Activated CD8-positive, alpha-beta memory T cell treated with anti-CD3 and anti-CD28 coated beads, Interleukin-2, amount 50 U/mL, for 24 hours (primary cell): ENCODE data around the gene EME2.
"Not testable (repeated sequence)": the region's sequence is repeated elsewhere in the genome, so short reads cannot be mapped to it uniquely, and the experiment has no call there.

Source experiments
- DNase-seq: peaks from one replicate; pipeline ENCODE4 v3.0.0-alpha.2; 2020; ENCODE audit errors: extremely low read depth

The EME2 gene, protein sequence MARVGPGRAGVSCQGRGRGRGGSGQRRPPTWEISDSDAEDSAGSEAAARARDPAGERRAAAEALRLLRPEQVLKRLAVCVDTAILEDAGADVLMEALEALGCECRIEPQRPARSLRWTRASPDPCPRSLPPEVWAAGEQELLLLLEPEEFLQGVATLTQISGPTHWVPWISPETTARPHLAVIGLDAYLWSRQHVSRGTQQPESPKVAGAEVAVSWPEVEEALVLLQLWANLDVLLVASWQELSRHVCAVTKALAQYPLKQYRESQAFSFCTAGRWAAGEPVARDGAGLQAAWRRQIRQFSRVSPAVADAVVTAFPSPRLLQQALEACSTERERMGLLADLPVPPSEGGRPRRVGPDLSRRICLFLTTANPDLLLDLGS

DNA sequence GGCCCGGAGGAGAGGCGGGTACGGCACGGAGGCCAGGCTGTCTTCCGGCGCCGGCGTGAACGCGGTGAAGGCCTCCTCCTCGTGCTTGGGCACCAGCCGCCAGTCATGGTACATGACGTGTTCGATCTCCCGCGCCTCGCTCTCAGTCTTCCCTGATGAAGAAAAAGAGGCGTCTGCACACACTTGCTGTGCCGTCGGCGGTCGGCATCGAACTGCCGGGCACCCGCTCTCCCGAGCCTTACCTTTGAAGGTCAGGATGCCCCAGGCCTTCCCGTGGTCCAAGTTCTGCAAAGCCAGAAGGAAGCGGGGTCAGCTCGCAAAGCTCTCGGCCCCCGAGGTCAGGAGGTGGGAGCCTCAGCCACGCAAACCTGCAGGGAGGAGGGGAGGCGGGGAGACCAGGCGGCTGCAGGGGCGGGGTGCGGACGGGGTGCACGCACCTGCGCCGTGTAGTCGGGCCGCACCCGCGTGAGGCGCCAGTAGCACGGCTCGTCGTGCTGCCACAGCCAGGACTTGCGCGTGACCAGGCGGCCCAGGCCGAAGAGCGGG is at the start of gene EME2:
TSS of gene EME2 (plus strand) at position 449 of the 546 bp plus-strand sequence. CDS start 418 bp downstream, outside the sequence.
- DNase-seq = no peak

DNA sequence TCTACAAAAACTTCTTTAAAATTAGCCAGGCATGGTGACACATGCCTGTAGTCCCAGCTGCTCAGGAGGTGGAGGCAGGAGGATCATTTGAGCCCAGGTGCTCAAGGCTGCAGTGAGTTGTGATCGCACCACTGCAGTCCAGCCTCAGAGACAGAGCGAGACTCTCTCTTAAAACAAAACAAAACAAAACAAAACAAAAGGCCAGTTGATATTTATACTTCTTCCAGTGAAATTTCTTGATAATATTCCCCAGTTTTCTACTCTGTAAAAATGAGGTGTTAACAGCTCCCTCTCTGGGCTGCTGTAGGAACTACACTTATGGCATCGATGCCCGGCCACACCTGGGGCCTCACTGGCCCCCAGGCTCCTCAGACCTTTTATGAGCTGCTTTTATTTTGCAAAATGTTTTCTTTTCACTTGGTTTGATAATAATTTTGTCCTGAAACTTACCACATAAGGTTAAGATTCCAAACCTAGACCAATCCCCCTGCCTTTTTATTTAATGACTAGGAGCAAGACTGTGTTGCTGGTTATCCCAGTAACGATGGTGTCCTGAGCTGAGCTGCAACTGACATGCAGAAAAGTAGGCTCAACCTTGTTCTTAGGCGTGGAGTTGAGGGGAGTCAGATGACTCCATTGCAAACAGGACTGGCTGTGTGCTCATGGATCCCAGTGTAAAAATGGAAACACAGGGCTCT is 49.0 kb upstream of the EME2 start:
- no peak for DNase-seq

DNA sequence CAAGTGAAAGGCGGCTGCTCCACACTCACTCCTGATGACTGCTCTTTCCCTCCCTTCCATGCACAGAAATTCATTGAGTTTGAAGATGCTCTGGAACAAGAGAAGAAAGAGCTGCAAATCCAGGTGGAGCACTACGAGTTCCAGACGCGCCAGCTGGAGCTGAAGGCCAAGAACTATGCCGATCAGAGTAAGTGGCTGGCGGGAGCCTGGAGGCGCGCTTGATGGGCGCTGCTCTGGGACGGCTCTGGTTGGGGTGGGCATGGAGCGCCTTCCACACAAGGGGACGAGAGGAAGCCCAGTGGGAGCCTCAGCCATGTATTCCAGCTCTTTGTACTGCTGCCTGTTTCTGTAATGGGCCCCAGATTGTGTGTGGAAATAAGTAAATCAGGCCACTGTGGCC is 48.1 kb upstream of the EME2 start:
- DNase-seq = no peak

DNA sequence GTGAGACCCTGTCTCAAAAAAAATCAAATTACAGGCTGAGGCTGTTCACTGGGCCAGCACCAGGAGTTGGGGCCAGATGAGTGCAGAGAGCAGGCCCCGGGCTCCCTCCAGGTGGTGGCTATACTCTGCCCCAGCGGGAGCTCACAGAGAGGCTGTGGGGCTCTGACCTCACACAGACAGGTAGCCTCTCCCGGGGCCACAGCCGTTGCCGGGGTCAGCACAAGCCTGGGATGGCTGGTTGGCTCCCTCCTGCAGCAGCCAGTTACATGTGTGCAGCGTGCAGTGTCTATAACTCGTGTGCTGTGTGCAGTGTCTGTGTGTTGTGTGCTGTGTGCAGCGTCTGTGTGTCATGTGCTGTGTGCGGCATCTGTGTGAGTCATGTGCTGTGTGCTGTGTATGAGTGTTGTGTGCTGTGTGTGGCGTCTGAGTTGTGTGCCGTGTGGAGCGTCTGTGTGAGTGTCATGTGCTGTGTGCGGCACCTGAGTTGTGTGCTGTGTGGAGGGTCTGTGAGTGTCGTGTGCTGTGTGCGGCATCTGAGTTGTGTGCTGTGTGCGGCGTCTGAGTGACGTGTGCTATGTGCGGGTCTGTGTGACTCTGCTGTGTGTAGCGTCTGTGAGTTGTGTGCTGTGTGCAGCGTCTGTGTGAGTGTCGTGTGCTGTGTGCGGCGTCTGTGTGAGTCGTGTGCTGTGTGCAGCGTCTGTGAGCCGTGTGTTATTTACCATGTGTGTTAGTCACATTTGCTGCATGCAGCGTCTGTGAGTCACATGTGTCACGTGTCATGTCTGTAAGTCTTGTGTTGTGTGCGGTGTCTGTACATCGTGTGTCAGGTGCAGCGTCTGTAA is 45.7 kb upstream of the EME2 start:
- no peak for DNase-seq

DNA sequence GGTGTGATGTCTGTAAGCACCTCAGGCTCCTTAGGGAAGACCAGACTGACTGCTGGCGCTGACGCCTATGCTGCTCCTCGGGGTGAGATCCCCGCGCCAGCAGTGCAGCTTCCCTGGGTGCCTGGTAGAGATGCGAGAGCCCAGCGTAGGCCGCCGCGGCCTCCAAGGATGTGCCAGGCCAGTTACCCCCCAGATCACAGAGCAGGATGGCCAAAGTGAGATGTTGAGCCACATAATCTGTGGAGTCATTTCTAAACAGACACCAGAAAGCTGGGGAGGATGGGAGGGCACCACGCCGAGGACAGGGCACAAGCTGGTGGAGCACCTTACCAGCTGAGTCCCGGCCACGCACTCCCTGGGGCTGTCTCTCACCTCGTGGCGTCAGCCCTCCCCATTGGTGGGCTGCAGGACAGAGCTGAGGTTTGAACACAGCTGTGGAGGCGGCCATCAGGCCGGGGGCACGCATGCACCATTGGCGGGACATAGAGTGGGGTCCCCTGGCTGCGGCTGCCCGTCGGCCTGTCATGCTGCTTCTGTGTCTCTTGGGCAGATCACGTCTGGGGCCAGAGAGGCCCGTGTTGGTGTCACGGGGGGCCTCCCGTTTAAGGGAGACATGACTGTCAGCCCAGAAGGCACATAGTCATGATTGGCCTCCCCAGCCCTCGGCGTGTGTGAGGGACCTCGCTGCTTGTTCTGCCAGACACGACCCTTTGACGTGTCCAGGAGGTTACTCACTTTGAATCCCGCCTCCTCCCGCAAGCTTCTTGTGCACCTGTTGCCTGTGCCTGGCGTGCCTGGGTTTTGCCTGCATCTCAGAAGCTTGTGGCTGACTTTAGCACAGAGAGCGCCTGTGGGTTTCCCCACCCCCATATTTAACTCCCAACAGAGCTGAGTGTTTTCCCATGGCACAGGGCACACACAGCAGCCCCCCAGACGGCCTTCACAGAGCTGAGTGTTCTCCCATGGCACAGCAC is 44.7 kb upstream of the EME2 start:
- no peak for DNase-seq

DNA sequence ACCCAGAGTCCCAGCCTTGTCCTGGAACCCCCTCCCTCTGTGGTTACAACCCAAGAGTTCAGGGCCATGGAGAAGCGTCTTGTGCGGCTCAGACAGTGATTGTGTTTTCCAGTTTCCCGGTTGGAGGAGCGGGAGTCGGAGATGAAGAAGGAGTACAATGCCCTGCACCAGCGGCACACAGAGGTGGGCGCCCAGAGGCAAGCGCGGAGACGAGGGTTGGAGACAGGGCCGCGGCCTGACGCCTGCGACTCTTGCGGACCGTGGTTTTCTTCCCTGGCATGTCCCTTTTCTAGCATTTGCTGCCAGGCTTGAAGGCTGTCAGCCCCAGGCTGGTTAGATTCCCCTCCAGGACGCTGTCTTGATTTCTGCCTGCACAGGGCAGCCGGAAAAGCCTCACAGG is 43.6 kb upstream of the EME2 start:
- no peak for DNase-seq

DNA sequence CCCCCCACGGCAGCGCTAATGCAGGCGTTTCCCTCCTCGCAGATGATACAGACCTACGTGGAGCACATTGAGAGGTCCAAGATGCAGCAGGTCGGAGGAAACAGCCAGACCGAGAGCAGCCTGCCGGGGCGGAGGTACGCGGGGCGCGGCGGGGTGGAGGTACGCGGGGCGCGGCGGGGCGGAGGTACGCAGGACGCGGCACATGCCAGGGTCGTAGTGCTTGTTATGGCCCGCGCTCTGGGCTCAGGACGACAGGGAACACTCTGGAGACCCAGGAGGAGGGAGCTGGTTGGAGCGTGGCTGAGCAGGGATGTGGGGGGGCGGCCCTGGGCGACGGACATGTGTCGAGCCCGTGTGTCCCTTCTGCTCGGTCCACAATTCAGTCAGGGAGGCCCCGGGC is 43.2 kb upstream of the EME2 start:
- DNase-seq = no peak

DNA sequence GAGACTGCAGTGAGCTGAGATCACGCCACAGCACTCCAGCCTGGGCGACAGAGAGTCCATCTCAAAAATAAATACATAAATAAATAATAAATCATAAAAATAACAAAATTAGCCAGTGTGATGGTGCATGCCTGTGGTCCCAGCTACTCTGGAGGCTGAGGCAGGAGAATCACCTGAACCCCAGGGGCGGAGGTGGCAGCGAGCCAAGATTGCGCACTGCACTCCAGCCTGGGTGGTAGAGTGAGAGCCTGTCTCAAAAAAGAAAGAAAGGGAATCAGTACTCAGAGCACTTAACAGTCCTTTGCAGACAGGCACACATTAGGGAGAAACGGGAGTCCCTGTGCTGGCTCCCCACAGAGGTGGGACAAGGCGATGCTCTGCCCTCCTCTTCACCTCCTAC is 41.5 kb upstream of the EME2 start:
- DNase-seq = no peak

DNA sequence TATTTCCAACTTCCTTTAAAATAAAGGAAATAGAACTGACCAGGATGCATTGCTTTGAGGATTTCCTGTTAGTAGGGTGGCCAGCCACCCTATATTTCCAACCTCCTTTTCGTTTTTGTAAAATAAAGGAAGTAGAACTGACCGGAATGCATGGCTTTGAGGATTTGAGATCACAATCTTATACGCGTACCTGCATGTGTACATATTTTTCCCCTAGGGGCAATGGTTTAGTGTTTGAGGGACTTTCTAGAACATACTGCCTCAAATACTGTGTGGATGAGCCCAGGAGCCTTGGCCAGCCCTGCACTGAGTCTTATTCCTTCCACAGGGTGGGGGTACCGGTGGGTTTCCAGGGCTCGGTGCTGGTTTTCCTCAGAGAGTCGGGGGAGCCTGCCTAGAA is 41.0 kb upstream of the EME2 start:
- no peak for DNase-seq

DNA sequence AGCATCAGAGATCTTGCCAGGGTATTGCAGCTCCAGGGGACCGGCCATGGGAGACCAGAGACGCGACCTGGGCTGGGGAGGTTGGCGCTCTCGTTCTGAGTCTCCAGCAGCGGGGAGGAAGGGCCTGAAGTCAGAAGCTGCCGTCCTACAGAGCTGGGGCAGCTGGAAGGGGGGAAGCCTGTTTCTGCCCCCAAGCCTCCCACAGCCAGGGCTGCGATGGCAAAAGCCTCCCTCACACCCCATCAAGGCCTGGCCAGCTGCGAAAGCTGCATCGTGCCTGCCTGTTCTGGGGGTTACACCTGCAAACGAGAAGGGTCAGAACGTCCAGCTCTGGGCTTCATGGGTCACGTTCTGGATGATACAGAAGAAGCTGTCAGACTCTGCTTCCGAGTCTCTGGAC is 40.5 kb upstream of the EME2 start:
- no peak for DNase-seq

DNA sequence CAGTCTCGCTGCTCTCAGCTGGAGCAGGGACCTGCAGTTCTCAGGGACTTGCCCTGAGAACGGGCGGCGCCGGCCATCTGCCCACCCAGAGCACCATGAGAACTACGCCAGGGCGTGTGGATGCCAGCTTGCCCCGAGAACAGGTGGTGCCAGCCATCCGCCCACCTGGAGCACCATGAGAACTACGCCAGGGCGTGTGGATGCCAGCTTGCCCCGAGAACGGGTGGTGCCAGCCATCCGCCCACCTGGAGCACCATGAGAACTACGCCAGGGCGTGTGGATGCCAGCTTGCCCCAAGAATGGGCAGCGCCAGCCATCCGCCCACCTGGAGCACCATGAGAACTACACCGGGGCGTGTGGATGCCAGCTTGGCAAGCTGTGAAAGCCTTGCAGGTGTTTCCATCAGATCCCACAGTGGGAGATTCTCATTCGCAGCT is 40.0 kb upstream of the EME2 start:
- DNase-seq = not testable (repeated sequence)

DNA sequence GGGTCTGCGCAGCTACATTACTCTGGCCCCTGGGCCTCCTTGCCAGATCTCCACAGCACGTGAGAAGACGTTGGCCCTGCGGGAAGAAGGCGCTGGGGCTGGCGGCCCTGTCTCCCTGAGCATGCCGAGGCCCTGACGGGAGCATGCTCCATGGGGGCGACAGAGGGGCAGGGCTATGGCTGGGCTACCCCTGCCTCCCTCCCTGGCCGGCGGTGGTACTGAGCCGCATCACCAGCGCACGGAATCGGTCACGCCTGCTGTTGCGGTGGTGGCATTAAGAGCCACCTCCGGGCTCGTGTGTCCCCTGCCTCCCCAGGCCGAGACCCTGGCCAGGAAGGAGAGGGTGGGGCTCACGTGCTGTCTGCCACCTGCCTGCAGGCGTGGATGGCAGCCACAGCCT is 38.5 kb upstream of the EME2 start:
- DNase-seq = no peak

DNA sequence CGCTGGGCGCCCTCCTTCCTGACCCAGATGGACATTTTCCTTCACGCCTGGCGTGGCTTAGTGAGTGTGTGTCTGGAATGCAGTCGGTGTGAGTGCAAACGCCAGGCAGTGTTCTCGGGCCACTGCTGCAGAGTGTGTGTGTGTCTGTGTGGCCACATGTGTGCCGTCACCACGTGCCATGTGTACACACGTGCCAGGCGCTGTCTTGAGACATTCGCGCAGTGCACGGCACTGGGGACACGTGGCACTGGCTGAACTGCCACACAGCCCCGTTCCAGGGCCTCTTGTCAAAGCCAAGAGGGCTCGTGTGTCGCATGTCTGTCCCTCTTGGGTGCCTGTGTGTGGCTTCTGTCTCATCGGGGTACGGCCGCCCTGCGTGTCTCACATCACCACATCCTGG is 37.8 kb upstream of the EME2 start:
- no peak for DNase-seq

DNA sequence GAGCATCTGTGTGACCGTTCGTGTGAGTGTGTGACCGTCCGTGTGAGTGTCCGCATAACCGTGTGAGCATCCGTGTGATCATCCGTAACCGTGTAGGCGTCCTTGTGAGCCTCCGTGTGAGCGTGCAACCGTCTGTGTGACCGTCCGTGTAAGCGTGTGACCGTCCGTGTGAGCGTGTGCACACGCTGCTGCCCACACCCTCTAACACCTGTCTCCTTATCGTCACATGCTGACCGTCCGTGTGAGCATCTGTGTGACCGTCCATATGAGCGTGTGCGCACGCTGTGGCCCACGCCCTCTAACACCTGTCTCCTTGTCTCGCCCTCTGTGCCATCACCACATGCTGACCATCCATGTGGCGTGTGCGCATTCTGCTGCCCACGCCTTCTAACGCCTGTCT is 32.4 kb upstream of the EME2 start:
- no peak for DNase-seq

DNA sequence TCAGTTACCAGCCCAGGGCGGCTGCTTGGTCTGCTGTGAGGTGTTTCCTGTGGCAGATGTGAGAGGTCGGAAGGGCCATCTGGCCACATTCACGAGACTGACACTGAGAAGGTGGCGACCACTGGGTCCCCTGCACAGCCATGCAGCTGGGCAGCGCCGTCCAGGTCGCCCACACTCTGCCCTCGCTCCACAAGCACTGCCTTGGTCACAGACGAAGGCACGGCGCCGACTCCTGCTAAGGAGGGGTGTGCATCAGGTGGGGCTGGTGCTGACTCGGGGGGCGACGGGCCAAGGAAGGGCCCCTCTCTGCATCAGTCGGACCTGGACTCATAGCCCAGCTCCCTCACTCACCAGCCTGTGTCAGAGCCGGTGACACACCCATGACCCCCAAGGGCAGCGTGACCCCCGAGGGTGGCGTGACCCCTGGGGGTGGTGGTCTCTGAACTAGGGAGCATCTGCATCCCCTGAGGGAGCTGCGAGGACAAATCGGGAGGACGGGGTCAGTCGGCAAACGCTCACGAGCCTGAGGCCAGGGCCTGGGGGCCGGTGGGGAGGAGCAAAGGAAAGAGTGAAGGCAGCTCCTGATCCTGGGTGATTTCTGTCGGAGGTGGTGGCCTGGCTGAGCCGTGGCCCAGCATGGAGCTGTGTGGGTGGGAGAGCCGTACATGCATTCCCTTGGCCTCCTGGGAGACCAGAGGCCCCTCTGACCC is 31.7 kb upstream of the EME2 start:
- DNase-seq = no peak

DNA sequence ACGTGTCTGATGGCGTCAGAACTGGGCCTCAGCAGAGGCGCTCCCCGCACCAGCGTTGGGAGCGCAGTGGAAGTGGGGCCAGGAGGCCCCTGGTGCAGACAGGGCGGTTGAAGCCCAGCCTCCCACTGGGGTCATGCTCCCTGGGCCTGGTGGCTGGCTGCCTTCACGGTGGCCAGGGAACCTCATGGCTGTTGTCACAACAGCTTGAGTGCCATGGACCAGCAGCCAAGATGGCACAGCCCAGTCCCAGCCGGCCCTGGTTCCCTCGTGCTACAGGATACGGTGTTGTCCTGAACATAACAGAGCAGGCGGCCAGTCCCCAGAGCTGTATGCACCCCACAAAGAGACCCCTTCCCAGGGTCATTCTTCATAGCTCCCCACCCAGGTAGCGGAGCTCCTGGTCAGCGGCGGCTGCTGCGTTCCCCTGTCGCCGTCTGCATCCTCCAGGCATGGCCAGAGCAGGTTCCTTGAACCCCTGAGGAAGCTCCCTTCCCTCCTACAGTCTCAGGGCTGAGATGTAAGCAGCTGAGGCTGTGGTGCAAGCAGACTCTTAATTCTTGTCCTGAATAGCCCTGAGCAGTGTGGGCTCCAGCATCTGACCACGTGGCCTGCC is 31.0 kb upstream of the EME2 start:
- no peak for DNase-seq

DNA sequence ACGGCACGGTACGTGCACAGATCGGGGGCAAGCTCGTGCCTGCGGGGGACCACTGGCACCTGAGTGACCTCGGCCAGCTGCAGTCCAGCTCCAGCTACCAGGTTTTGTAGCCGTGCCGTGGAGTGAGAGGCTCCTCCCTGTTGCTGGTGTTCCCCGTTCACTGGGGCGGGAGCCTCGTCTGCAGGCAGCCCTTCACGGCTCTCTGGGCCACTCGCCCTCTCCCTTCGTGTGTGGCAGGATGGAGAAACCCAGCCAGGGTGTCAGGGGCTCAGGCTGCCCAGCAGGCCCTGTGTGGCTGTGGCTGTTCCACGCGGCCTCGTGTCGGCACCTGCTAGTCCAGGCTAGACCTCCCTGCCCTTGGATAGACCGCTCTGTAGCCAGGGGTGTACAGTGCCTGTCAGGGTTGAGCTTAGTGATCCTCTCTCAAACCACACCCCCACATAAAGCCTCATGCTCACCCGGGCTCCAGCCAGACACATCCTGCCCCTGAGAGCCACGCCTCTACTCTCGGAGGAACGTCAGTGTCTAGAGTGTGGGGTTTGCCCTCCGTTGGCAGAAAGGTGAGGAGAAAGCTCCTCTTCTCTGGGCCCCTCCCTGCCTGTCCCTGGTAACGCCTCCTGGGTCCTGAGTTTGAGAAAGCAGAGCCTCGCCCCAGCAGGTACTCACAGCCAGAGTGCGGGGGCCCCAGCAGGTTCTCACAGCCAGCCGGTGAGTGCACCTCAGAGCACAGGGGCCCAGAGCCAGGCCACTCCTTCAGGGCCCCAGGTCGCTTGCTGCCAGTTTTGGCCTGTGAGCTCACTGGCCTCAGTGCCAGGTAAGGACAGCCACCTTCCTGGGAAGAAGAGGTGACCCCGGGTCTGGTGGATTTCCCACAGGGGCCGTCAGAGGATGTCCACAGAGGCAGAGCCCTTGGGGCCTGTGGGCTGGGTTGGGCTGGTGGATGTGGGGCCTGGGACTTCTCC is 29.0 kb upstream of the EME2 start:
- no peak for DNase-seq

DNA sequence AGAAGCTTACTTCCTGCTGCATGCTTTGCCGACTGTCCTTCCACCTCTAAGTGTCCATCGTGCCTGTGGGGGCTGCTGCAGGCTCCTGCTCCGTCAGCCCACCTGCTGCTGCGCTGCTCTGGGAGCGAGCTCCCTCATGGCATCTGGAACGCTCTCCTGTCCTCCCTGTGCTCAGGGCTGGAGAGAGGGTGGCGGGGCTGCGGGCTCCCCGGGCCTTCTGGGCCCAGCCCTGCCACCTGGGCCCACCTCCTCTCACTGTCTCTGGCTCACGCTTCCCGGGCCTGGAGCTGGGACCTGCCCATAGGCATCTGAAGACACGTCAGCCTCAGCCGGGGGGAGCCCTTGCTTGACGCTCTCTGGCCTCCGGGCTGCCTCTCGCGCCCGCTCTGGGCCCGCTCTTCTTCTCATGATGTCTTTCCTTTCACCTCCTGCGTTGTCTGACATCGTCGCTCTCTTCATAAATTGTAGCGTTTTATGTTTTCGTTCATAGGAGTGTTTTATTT is 28.2 kb upstream of the EME2 start:
- no peak for DNase-seq
